H9 (cell line): ENCODE data around the gene EXOC3L1. TPM values are rescaled to one million over a fixed set of nuclear protein-coding genes. Genes with fewer than 3 reads are reported as not detected.

Experiments
- DNase-seq: peaks from one replicate; pipeline ENCODE4 v3.0.0-alpha.2; 2017
- H2AFZ ChIP-seq: one replicate; pipeline ENCODE4 v1.6.1; 2013; ENCODE audit warnings: mild to moderate bottlenecking, low read length, control low read depth, moderate library complexity
- H2AK5ac ChIP-seq: 2 replicates; pipeline ENCODE4 v1.6.1; 2013; ENCODE audit warnings: low read length, control low read depth, mixed read lengths; ENCODE audit not compliant: insufficient read length
- H2BK120ac ChIP-seq: one replicate; pipeline ENCODE4 v1.6.1; 2013; ENCODE audit warnings: low read depth, mild to moderate bottlenecking, low read length, control low read depth, inconsistent platforms; ENCODE audit not compliant: poor library complexity, severe bottlenecking
- H2BK12ac ChIP-seq: 2 replicates; pipeline ENCODE4 v1.6.1; 2013; ENCODE audit warnings: low read length, control low read depth, mixed read lengths, low read depth; ENCODE audit not compliant: insufficient read length
- H2BK15ac ChIP-seq: 2 replicates; pipeline ENCODE4 v1.6.1; 2013; ENCODE audit warnings: low read depth, low read length, control low read depth
- H2BK20ac ChIP-seq: one replicate; pipeline ENCODE4 v1.6.1; 2013; ENCODE audit warnings: low read depth, mild to moderate bottlenecking, low read length, control low read depth, inconsistent platforms; ENCODE audit not compliant: poor library complexity, severe bottlenecking
- H2BK5ac ChIP-seq: 2 replicates; pipeline ENCODE4 v1.6.1; 2013; ENCODE audit warnings: low read length, control low read depth, mixed read lengths; ENCODE audit not compliant: insufficient read length
- H3K14ac ChIP-seq: 2 replicates; pipeline ENCODE4 v1.6.1; 2013; ENCODE audit warnings: low read length, control low read depth; ENCODE audit not compliant: insufficient read depth
- H3K18ac ChIP-seq: 2 replicates; pipeline ENCODE4 v1.6.1; 2013; ENCODE audit warnings: low read depth, mild to moderate bottlenecking, mixed read lengths, low read length, control low read depth; ENCODE audit not compliant: insufficient read length
- H3K23ac ChIP-seq: 2 replicates; pipeline ENCODE4 v1.6.1; 2013; ENCODE audit warnings: low read length, control low read depth, mixed read lengths, low read depth; ENCODE audit not compliant: insufficient read length
- H3K23me2 ChIP-seq: 2 replicates; pipeline ENCODE4 v1.6.1; 2013; ENCODE audit warnings: low read depth, mild to moderate bottlenecking, mixed read lengths, low read length, control low read depth; ENCODE audit not compliant: insufficient read length, poor library complexity, severe bottlenecking
- H3K27ac ChIP-seq: 2 replicates; pipeline ENCODE4 v1.5.1; 2013; ENCODE audit warnings: low read length, control low read depth, mixed read lengths, low read depth; ENCODE audit not compliant: insufficient read length
- H3K27me3 ChIP-seq: 2 replicates; pipeline ENCODE4 v1.6.1; 2013; ENCODE audit warnings: low read length, control low read depth, inconsistent platforms; ENCODE audit not compliant: insufficient read depth
- H3K4ac ChIP-seq: 2 replicates; pipeline ENCODE4 v1.6.1; 2013; ENCODE audit warnings: low read depth, mild to moderate bottlenecking, control low read depth, inconsistent platforms, low read length, moderate library complexity
- H3K4me1 ChIP-seq: 2 replicates; pipeline ENCODE4 v1.6.1; 2013; ENCODE audit warnings: low read length, control low read depth, inconsistent platforms; ENCODE audit not compliant: insufficient read depth
- H3K4me2 ChIP-seq: 2 replicates; pipeline ENCODE4 v1.6.1; 2013; ENCODE audit warnings: low read length, control low read depth, mixed read lengths; ENCODE audit not compliant: insufficient read length, insufficient read depth
- H3K56ac ChIP-seq: 2 replicates; pipeline ENCODE4 v1.6.1; 2013; ENCODE audit warnings: low read depth, mild to moderate bottlenecking, mixed read lengths, low read length, control low read depth; ENCODE audit not compliant: insufficient read length
- H3K79me1 ChIP-seq: 2 replicates; pipeline ENCODE4 v1.6.1; 2013; ENCODE audit warnings: low read depth, mild to moderate bottlenecking, moderate library complexity, low read length, control low read depth, inconsistent platforms; ENCODE audit not compliant: insufficient read depth, poor library complexity, severe bottlenecking
- H3K79me2 ChIP-seq: 2 replicates; pipeline ENCODE4 v1.6.1; 2013; ENCODE audit warnings: low read length, control low read depth, inconsistent platforms; ENCODE audit not compliant: insufficient read depth
- H3K9ac ChIP-seq: 2 replicates; pipeline ENCODE4 v1.6.1; 2013; ENCODE audit warnings: low read length, control low read depth, mixed read lengths; ENCODE audit not compliant: insufficient read length; ENCODE audit errors: extremely low read depth
- H3K9me3 ChIP-seq: one replicate; pipeline ENCODE4 v1.6.1; 2013; ENCODE audit warnings: low read depth, low read length, inconsistent platforms; ENCODE audit not compliant: control insufficient read depth
- H3T11ph ChIP-seq: one replicate; pipeline ENCODE4 v1.6.1; 2013; ENCODE audit warnings: mild to moderate bottlenecking, low read length, control low read depth, inconsistent platforms
- H4K20me1 ChIP-seq: one replicate; pipeline ENCODE4 v1.6.1; 2013; ENCODE audit not compliant: control insufficient read depth, insufficient read length, insufficient read depth
- H4K5ac ChIP-seq: 2 replicates; pipeline ENCODE4 v1.6.1; 2013; ENCODE audit warnings: low read depth, mild to moderate bottlenecking, mixed read lengths, low read length, control low read depth; ENCODE audit not compliant: insufficient read length
- H4K8ac ChIP-seq: replicated peaks from 2 replicates; pipeline ENCODE4 v1.6.1; 2013; ENCODE audit warnings: low read length, control low read depth, mixed read lengths, low read depth; ENCODE audit not compliant: insufficient read length
- H4K91ac ChIP-seq: 2 replicates; pipeline ENCODE4 v1.6.1; 2013; ENCODE audit warnings: low read depth, mild to moderate bottlenecking, moderate library complexity, mixed read lengths, low read length, control low read depth; ENCODE audit not compliant: insufficient read length
- H3K27ac Mint-ChIP-seq, 3 experiments: 2 replicates in 2 of 3; 3 replicates in 1 of 3; pipeline ENCODE4 v1.8.0; 2020 to 2021; ENCODE audit warnings: mixed read lengths in 3 of 3, mild to moderate bottlenecking in 1 of 3, moderate library complexity in 1 of 3
- H3K27me3 Mint-ChIP-seq: 2 replicates; pipeline ENCODE4 v1.8.0; 2021; ENCODE audit warnings: low read depth, mild to moderate bottlenecking, moderate library complexity, mixed read lengths
- H3K36me3 Mint-ChIP-seq, 3 experiments: 2 replicates in 2 of 3; 3 replicates in 1 of 3; pipeline ENCODE4 v1.8.0; 2020 to 2021; ENCODE audit warnings: low read depth in 3 of 3, mixed read lengths in 3 of 3; ENCODE audit not compliant: insufficient read depth in 1 of 3
- H3K4me1 Mint-ChIP-seq, 2 experiments: 2 replicates each; pipeline ENCODE4 v1.8.0; 2020; ENCODE audit warnings: mixed read lengths in 2 of 2
- H3K4me3 Mint-ChIP-seq, 2 experiments: 2 replicates in 1 of 2; 3 replicates in 1 of 2; pipeline ENCODE4 v1.8.0; 2020 to 2021; ENCODE audit warnings: mild to moderate bottlenecking in 2 of 2, mixed read lengths in 2 of 2, moderate library complexity in 1 of 2
- H3K9me3 Mint-ChIP-seq, 2 experiments: 2 replicates in 1 of 2; 3 replicates in 1 of 2; pipeline ENCODE4 v1.8.0; 2020; ENCODE audit warnings: mild to moderate bottlenecking in 2 of 2, mixed read lengths in 2 of 2, moderate library complexity in 1 of 2
- WGBS: extraction: QIAGEN DNeasy Blood & Tissue Kit; methylation state at CpG from one replicate; pipeline ENCODE4 v1.1.7; 2013; ENCODE audit warnings: missing lambda C conversion rate, low lambda C conversion rate, mixed read lengths; ENCODE audit not compliant: insufficient read length; ENCODE audit errors: extremely low coverage; 5-methylcytosine and 5-hydroxymethylcytosine counted together
- total RNA-seq: library from RNA; stranded (reverse); gene quantifications from 2 replicates; pipeline ENCODE4 v1.2.1, GENCODE V29; 2021
- TF ChIP-seq, protein P1 (sequence below): fragments of 200-600 bp; sonication (generic); conservative IDR thresholded peaks from 3 replicates; pipeline ENCODE4 v1.8.0; 2021; ENCODE audit warnings: antibody characterized with exemption, mild to moderate bottlenecking

The EXOC3L1 gene
- total RNA-seq, 1 experiment from 2014 or later = 3.3 TPM

DNA sequence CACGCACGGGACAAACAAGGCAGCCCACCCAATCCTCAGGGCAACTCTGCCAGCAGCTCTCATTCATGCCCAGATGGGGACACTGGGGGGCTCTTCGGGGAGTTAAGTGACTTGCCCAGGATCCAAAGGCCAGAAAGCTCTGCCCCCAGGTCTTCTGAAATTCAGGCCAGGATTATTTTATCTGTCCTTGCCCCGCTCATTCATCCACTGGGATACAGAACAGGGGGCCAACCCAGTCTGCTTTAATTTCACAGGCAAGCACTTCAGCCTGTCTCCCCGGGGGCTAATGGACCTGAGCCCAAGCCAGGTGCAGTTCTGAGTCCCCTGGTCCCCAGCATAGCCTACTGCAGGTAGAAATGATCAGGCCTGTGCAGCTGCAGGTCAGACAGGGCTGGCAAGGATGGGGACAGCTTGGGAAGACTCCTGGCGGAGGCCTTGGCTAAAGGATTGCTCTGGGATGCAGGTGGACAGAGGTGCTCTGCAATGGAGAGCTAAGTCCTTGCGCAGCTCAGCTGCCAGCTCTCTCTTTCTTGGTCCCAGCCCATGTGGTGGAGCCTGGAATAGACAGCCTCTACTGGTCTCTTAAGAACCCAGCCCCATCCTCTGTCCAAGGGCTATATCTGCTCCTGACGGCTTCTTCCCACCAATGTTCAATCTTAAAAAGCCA, 38.4 kb downstream of the EXOC3L1 start:
- no CpG with 5 or more reads among the region's 8 CpGs for WGBS
- Histone ChIP-seq H3K4me2 (peak overlapping the region; percentile 65), H3K14ac (no peak overlapping the region), H3K9ac (no peak overlapping the region), H3K56ac (no peak overlapping the region), H4K20me1 (no peaks in the 10 kb centered on the region), H3K23ac (no peak overlapping the region), H3K4ac (no peak overlapping the region), H3K27ac (no peak overlapping the region), H2AFZ (no peak overlapping the region), H2BK5ac (no peak overlapping the region), H3K4me1 (no peaks in the 10 kb centered on the region), H3K9me3 (no peaks in the 10 kb centered on the region), H2BK12ac (no peak overlapping the region), H3K27me3 (peaks cover 39% of the 10 kb centered on the region), H3K79me2 (no peaks in the 10 kb centered on the region), H2BK15ac (no peak overlapping the region), H3T11ph (no peak overlapping the region), H4K8ac (no peak overlapping the region), H2BK20ac (no peak overlapping the region), H4K91ac (no peak overlapping the region), H4K5ac (no peak overlapping the region), H2BK120ac (no peak overlapping the region), H3K79me1 (no peaks in the 10 kb centered on the region), H3K18ac (no peak overlapping the region), H2AK5ac (no peak overlapping the region), H3K23me2 (peaks cover 15% of the 10 kb centered on the region)
- DNase-seq = no peak
- Mint-ChIP-seq H3K4me3 (peak overlapping the region; percentile 65 to 80), H3K27ac (peak overlapping the region in 2 of 3 experiments; percentile 13 to 28; a peak in 1 of 7 replicates), H3K27me3 (peaks cover 57% of the 10 kb centered on the region), H3K4me1 (peaks cover 10 to 16% of the 10 kb centered on the region in 2 experiments), H3K9me3 (peaks cover 0 to 5% of the 10 kb centered on the region in 2 experiments; a peak in 3 of 5 replicates), H3K36me3 (peaks cover 10 to 25% (median 23%) of the 10 kb centered on the region in 3 experiments)
- TF ChIP-seq, protein P1, sequence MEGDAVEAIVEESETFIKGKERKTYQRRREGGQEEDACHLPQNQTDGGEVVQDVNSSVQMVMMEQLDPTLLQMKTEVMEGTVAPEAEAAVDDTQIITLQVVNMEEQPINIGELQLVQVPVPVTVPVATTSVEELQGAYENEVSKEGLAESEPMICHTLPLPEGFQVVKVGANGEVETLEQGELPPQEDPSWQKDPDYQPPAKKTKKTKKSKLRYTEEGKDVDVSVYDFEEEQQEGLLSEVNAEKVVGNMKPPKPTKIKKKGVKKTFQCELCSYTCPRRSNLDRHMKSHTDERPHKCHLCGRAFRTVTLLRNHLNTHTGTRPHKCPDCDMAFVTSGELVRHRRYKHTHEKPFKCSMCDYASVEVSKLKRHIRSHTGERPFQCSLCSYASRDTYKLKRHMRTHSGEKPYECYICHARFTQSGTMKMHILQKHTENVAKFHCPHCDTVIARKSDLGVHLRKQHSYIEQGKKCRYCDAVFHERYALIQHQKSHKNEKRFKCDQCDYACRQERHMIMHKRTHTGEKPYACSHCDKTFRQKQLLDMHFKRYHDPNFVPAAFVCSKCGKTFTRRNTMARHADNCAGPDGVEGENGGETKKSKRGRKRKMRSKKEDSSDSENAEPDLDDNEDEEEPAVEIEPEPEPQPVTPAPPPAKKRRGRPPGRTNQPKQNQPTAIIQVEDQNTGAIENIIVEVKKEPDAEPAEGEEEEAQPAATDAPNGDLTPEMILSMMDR = no peak
